Activated naive CD8-positive, alpha-beta T cell (primary cell): ENCODE measurements around the gene ECHDC3.

Source experiments
- H3K27ac Mint-ChIP-seq: one replicate; pipeline ENCODE4 v1.8.0; 2021; ENCODE audit warnings: mixed read lengths
- H3K27me3 Mint-ChIP-seq: one replicate; pipeline ENCODE4 v1.8.0; 2021; ENCODE audit warnings: mixed read lengths
- H3K36me3 Mint-ChIP-seq: one replicate; pipeline ENCODE4 v1.8.0; 2021; ENCODE audit warnings: mixed read lengths
- H3K4me1 Mint-ChIP-seq: one replicate; pipeline ENCODE4 v1.8.0; 2021; ENCODE audit warnings: low read depth, mixed read lengths
- H3K4me3 Mint-ChIP-seq: one replicate; pipeline ENCODE4 v1.8.0; 2021; ENCODE audit warnings: mild to moderate bottlenecking, mixed read lengths
- H3K9me3 Mint-ChIP-seq: one replicate; pipeline ENCODE4 v1.8.0; 2021; ENCODE audit warnings: low read depth, mixed read lengths

Gene ECHDC3

GRCh38 chr10:11754620-11755019, 12.4 kb downstream of the ECHDC3 start:
- no peaks in the 10 kb centered on the region for H3K9me3 Mint-ChIP-seq
- no peak overlapping the region for H3K27ac Mint-ChIP-seq
- H3K36me3 Mint-ChIP-seq: peaks cover 4% of the 10 kb centered on the region
- peaks cover 3% of the 10 kb centered on the region for H3K4me1 Mint-ChIP-seq
- no peak overlapping the region for H3K4me3 Mint-ChIP-seq
- no peaks in the 10 kb centered on the region for H3K27me3 Mint-ChIP-seq

- H3K4me3 Mint-ChIP-seq: no peak overlapping the region
- H3K27me3 Mint-ChIP-seq: no peaks in the 10 kb centered on the region
- no peak overlapping the region for H3K27ac Mint-ChIP-seq
- no peaks in the 10 kb centered on the region for H3K9me3 Mint-ChIP-seq
- H3K4me1 Mint-ChIP-seq: peaks cover 3% of the 10 kb centered on the region
- peaks cover 2% of the 10 kb centered on the region for H3K36me3 Mint-ChIP-seq
Observed at GRCh38 chr10:11755512-11756263, 13.5 kb downstream of the ECHDC3 start.

- H3K4me1 Mint-ChIP-seq: peaks cover 3% of the 10 kb centered on the region
- peaks cover 2% of the 10 kb centered on the region for H3K36me3 Mint-ChIP-seq
- no peaks in the 10 kb centered on the region for H3K9me3 Mint-ChIP-seq
- H3K27ac Mint-ChIP-seq: no peak overlapping the region
- no peaks in the 10 kb centered on the region for H3K27me3 Mint-ChIP-seq
- no peak overlapping the region for H3K4me3 Mint-ChIP-seq
Observed at GRCh38 chr10:11756766-11757315, 14.7 kb downstream of the ECHDC3 start.

GRCh38 chr10:11757454-11757820, 15.3 kb downstream of the ECHDC3 start:
- Mint-ChIP-seq H3K9me3 (no peaks in the 10 kb centered on the region), H3K27me3 (no peaks in the 10 kb centered on the region), H3K4me3 (no peak overlapping the region), H3K4me1 (peaks cover 3% of the 10 kb centered on the region), H3K27ac (no peak overlapping the region), H3K36me3 (peaks cover 2% of the 10 kb centered on the region)

GRCh38 chr10:11757821-11758463, 15.8 kb downstream of the ECHDC3 start:
- peaks cover 2% of the 10 kb centered on the region for H3K36me3 Mint-ChIP-seq
- no peaks in the 10 kb centered on the region for H3K9me3 Mint-ChIP-seq
- no peaks in the 10 kb centered on the region for H3K27me3 Mint-ChIP-seq
- H3K4me1 Mint-ChIP-seq: peaks cover 3% of the 10 kb centered on the region
- no peak overlapping the region for H3K4me3 Mint-ChIP-seq
- peak overlapping the region; percentile 22 for H3K27ac Mint-ChIP-seq

GRCh38 chr10:11758527-11759236, 16.5 kb downstream of the ECHDC3 start:
- no peaks in the 10 kb centered on the region for H3K27me3 Mint-ChIP-seq
- peaks cover 3% of the 10 kb centered on the region for H3K4me1 Mint-ChIP-seq
- H3K9me3 Mint-ChIP-seq: no peaks in the 10 kb centered on the region
- H3K36me3 Mint-ChIP-seq: peaks cover 2% of the 10 kb centered on the region
- H3K4me3 Mint-ChIP-seq: no peak overlapping the region
- H3K27ac Mint-ChIP-seq: no peak overlapping the region

GRCh38 chr10:11759347-11759746, 17.2 kb downstream of the ECHDC3 start:
- H3K27me3 Mint-ChIP-seq: no peaks in the 10 kb centered on the region
- peaks cover 2% of the 10 kb centered on the region for H3K36me3 Mint-ChIP-seq
- H3K4me1 Mint-ChIP-seq: peaks cover 3% of the 10 kb centered on the region

GRCh38 chr10:11760151-11760550, 18.0 kb downstream of the ECHDC3 start:
- H3K9me3 Mint-ChIP-seq: no peaks in the 10 kb centered on the region
- H3K27ac Mint-ChIP-seq: no peak overlapping the region
- H3K36me3 Mint-ChIP-seq: peaks cover 2% of the 10 kb centered on the region
- peaks cover 3% of the 10 kb centered on the region for H3K4me1 Mint-ChIP-seq
- no peak overlapping the region for H3K4me3 Mint-ChIP-seq
- H3K27me3 Mint-ChIP-seq: no peaks in the 10 kb centered on the region

More at GRCh38 chr10:11759347-11759746, 17.2 kb downstream of the ECHDC3 start:
- H3K4me3 Mint-ChIP-seq: no peak overlapping the region
- no peak overlapping the region for H3K27ac Mint-ChIP-seq
- H3K9me3 Mint-ChIP-seq: no peaks in the 10 kb centered on the region

GRCh38 chr10:11760861-11761260, 18.7 kb downstream of the ECHDC3 start:
- H3K4me3 Mint-ChIP-seq: no peak overlapping the region
- peaks cover 2% of the 10 kb centered on the region for H3K36me3 Mint-ChIP-seq
- H3K27me3 Mint-ChIP-seq: no peaks in the 10 kb centered on the region
- no peaks in the 10 kb centered on the region for H3K9me3 Mint-ChIP-seq
- H3K27ac Mint-ChIP-seq: no peak overlapping the region
- peaks cover 3% of the 10 kb centered on the region for H3K4me1 Mint-ChIP-seq

GRCh38 chr10:11761431-11761830, 19.2 kb downstream of the ECHDC3 start:
- Mint-ChIP-seq H3K9me3 (no peaks in the 10 kb centered on the region), H3K4me1 (peaks cover 3% of the 10 kb centered on the region), H3K36me3 (peaks cover 2% of the 10 kb centered on the region), H3K4me3 (no peak overlapping the region), H3K27me3 (no peaks in the 10 kb centered on the region), H3K27ac (no peak overlapping the region)

- no peaks in the 10 kb centered on the region for H3K9me3 Mint-ChIP-seq
- peaks cover 2% of the 10 kb centered on the region for H3K36me3 Mint-ChIP-seq
- H3K4me1 Mint-ChIP-seq: peaks cover under 1% of the 10 kb centered on the region
- no peak overlapping the region for H3K4me3 Mint-ChIP-seq
- H3K27me3 Mint-ChIP-seq: no peaks in the 10 kb centered on the region
- H3K27ac Mint-ChIP-seq: no peak overlapping the region
Observed at GRCh38 chr10:11762706-11763500, 20.7 kb downstream of the ECHDC3 start.

- Mint-ChIP-seq H3K36me3 (no peaks in the 10 kb centered on the region), H3K9me3 (no peaks in the 10 kb centered on the region), H3K4me3 (no peak overlapping the region)
Observed at GRCh38 chr10:11763501-11763861, 21.3 kb downstream of the ECHDC3 start.

GRCh38 chr10:11765141-11765540, 23.0 kb downstream of the ECHDC3 start:
- H3K4me1 Mint-ChIP-seq: no peaks in the 10 kb centered on the region
- no peaks in the 10 kb centered on the region for H3K36me3 Mint-ChIP-seq
- no peaks in the 10 kb centered on the region for H3K27me3 Mint-ChIP-seq
- no peaks in the 10 kb centered on the region for H3K9me3 Mint-ChIP-seq
- H3K27ac Mint-ChIP-seq: no peak overlapping the region
- no peak overlapping the region for H3K4me3 Mint-ChIP-seq

More at GRCh38 chr10:11763501-11763861, 21.3 kb downstream of the ECHDC3 start:
- H3K27me3 Mint-ChIP-seq: no peaks in the 10 kb centered on the region
- H3K27ac Mint-ChIP-seq: no peak overlapping the region
- no peaks in the 10 kb centered on the region for H3K4me1 Mint-ChIP-seq

GRCh38 chr10:11772575-11773288, 30.6 kb downstream of the ECHDC3 start:
- Mint-ChIP-seq H3K36me3 (no peaks in the 10 kb centered on the region), H3K9me3 (no peaks in the 10 kb centered on the region), H3K27me3 (peaks cover 2% of the 10 kb centered on the region), H3K27ac (no peak overlapping the region), H3K4me1 (no peaks in the 10 kb centered on the region), H3K4me3 (no peak overlapping the region)
